Effector memory CD4-positive, alpha-beta T cell (primary cell): ENCODE results near the gene MAP3K19.
"Not testable (repeated sequence)": the region's sequence is repeated elsewhere in the genome, so short reads cannot be mapped to it uniquely, and the experiment has no call there.

ENCODE experiments used
- DNase-seq, 3 donors: peaks; one replicate each; pipeline ENCODE4 v3.0.0-alpha.2; 2020
- H3K27ac ChIP-seq: 2 replicates; pipeline ENCODE4 v1.7.0; 2013; ENCODE audit warnings: mild to moderate bottlenecking, low read length, moderate library complexity; ENCODE audit not compliant: insufficient read depth, poor library complexity, severe bottlenecking
- H3K27me3 ChIP-seq: replicated peaks from 2 replicates; pipeline ENCODE4 v1.7.0; 2013; ENCODE audit warnings: mild to moderate bottlenecking, low read length; ENCODE audit not compliant: insufficient read depth, control insufficient read depth, poor library complexity, severe bottlenecking
- H3K36me3 ChIP-seq: 2 replicates; pipeline ENCODE4 v1.7.0; 2013; ENCODE audit warnings: mild to moderate bottlenecking, low read length, moderate library complexity; ENCODE audit not compliant: control insufficient read depth, insufficient read depth
- H3K4me1 ChIP-seq: 2 replicates; pipeline ENCODE4 v1.7.0; 2013; ENCODE audit warnings: low read length, mild to moderate bottlenecking; ENCODE audit not compliant: control insufficient read depth, insufficient read depth, poor library complexity, severe bottlenecking
- H3K4me3 ChIP-seq: 2 replicates; pipeline ENCODE4 v1.7.0; 2013; ENCODE audit warnings: low read length, low read depth, mild to moderate bottlenecking; ENCODE audit not compliant: insufficient read depth, poor library complexity, severe bottlenecking
- H3K9me3 ChIP-seq: 2 replicates; pipeline ENCODE4 v1.7.0; 2013; ENCODE audit warnings: mild to moderate bottlenecking, low read length, moderate library complexity; ENCODE audit not compliant: control insufficient read depth

The MAP3K19 gene

GRCh38 chr2:134988994-134989605, 58.1 kb downstream of the MAP3K19 start:
- Histone ChIP-seq H3K36me3 (no peaks in the 10 kb centered on the region), H3K27ac (no peak overlapping the region), H3K4me1 (no peaks in the 10 kb centered on the region), H3K4me3 (no peak overlapping the region), H3K9me3 (no peaks in the 10 kb centered on the region), H3K27me3 (peaks cover 6% of the 10 kb centered on the region)
- DNase-seq: no peak

- Histone ChIP-seq H3K4me1 (no peaks in the 10 kb centered on the region), H3K4me3 (no peak overlapping the region), H3K36me3 (no peaks in the 10 kb centered on the region), H3K9me3 (no peaks in the 10 kb centered on the region), H3K27me3 (peaks cover 6% of the 10 kb centered on the region), H3K27ac (no peak overlapping the region)
- DNase-seq: no peak
Observed at GRCh38 chr2:134985061-134985460, 62.2 kb downstream of the MAP3K19 start.

DNA sequence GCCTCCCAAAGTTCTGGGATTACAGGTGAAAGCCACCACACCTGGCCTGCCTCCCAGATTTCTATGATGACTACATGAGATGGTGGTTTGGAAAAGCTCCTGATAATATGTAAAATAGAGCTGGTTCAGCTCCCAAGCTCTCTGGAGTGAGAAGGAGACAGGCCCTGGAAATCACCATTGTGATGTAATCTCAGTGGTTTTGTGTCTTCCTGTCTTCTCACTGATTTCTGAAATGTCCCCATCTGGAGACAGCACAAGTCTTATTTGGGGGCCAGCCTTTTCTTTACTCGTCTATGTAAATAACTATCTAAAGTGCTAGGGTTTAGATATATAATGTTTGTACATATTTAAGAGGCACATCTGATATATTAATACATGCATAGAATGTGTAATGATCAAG, 64.6 kb downstream of the MAP3K19 start:
- Histone ChIP-seq H3K36me3 (no peaks in the 10 kb centered on the region), H3K4me3 (no peak overlapping the region), H3K9me3 (no peaks in the 10 kb centered on the region), H3K27me3 (no peaks in the 10 kb centered on the region), H3K4me1 (no peaks in the 10 kb centered on the region), H3K27ac (no peak overlapping the region)
- DNase-seq: no peak

GRCh38 chr2:134980639-134981038, 66.6 kb downstream of the MAP3K19 start:
- H3K27ac ChIP-seq: no peak overlapping the region
- H3K4me3 ChIP-seq: no peak overlapping the region
- DNase-seq: no peak
- H3K9me3 ChIP-seq: no peaks in the 10 kb centered on the region
- H3K36me3 ChIP-seq: no peaks in the 10 kb centered on the region
- no peaks in the 10 kb centered on the region for H3K4me1 ChIP-seq
- no peaks in the 10 kb centered on the region for H3K27me3 ChIP-seq

DNA sequence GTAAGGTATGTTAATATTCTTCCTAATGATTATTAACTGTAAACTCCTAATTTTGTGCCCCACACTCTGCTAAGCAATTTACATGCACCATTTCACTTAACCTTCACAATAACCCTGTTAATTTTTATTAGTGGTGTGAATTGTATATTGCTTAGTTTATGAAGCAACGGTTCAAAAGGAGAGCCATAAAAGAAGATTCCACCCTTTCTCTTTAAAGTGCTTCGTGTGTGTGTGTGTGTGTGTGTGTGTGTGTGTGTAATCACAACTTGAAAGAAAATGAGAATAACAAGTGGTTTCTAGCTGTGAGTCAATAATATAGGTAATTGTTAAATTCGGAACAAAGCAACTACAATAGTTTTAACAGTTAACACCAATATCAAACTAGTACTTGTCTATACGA, 68.0 kb downstream of the MAP3K19 start:
- no peak for DNase-seq
- no peaks in the 10 kb centered on the region for H3K4me1 ChIP-seq
- no peaks in the 10 kb centered on the region for H3K27me3 ChIP-seq
- H3K27ac ChIP-seq: no peak overlapping the region
- H3K4me3 ChIP-seq: no peak overlapping the region
- H3K36me3 ChIP-seq: no peaks in the 10 kb centered on the region
- H3K9me3 ChIP-seq: no peaks in the 10 kb centered on the region

DNA sequence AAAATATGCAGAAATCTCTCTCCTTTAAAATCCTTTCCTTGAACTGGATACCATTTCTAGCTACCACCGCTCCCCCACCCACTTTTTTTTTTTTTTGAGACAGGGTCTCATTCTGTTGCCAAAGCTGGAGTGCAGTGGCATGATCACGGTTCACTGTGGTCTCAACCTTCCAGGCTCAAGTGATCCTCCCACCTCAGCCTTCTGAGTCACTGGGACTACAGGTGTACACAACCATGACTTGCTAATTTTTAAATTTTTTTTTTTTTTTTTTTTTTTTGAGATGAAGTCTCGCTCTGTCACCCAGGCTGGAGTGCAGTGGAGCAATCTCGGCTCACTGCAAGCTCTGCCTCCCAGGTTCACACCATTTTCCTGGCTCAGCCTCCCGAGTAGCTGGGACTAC, 70.1 kb downstream of the MAP3K19 start:
- H3K27me3 ChIP-seq, H3K4me3 ChIP-seq, H3K36me3 ChIP-seq, H3K9me3 ChIP-seq, H3K27ac ChIP-seq, DNase-seq, H3K4me1 ChIP-seq: not testable (repeated sequence)

DNA sequence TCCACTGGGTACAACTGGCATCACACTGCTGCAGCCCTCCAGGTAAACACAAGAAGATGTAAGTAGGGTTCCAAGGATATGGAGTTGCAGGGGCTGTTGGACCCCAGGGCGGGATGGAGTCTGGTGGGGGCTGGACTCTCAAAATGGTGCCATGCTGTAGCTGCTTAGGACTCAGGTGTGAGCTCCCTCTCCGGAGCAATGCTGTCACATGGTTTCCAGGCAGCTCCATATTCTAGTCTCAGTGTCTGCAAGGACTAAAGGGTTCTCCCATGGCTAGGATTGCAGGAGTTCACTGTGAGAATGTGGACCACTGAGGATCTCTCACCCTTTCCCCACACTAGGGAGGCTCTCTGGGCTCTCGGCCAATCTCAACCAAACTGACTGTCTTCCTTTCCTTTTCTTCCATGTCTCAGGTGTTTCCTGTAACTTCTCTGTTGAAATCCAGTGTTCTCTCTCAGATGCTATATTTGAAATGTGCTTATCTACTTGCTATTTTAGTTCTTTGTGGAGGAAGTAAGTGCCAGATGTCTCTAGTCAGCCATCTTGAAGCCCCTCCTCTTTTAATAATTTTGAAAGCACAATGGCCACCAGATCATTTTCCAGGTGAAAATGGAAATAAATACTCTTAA, 71.1 kb downstream of the MAP3K19 start:
- Histone ChIP-seq H3K4me1 (no peaks in the 10 kb centered on the region), H3K27ac (no peak overlapping the region), H3K4me3 (no peak overlapping the region), H3K9me3 (no peaks in the 10 kb centered on the region), H3K27me3 (no peaks in the 10 kb centered on the region), H3K36me3 (no peaks in the 10 kb centered on the region)
- DNase-seq: no peak

GRCh38 chr2:134975281-134976009, 71.8 kb downstream of the MAP3K19 start:
- H3K36me3 ChIP-seq: no peaks in the 10 kb centered on the region
- H3K9me3 ChIP-seq: no peaks in the 10 kb centered on the region
- no peak for DNase-seq
- H3K27ac ChIP-seq: no peak overlapping the region
- no peaks in the 10 kb centered on the region for H3K4me1 ChIP-seq
- H3K4me3 ChIP-seq: no peak overlapping the region
- no peaks in the 10 kb centered on the region for H3K27me3 ChIP-seq

DNA sequence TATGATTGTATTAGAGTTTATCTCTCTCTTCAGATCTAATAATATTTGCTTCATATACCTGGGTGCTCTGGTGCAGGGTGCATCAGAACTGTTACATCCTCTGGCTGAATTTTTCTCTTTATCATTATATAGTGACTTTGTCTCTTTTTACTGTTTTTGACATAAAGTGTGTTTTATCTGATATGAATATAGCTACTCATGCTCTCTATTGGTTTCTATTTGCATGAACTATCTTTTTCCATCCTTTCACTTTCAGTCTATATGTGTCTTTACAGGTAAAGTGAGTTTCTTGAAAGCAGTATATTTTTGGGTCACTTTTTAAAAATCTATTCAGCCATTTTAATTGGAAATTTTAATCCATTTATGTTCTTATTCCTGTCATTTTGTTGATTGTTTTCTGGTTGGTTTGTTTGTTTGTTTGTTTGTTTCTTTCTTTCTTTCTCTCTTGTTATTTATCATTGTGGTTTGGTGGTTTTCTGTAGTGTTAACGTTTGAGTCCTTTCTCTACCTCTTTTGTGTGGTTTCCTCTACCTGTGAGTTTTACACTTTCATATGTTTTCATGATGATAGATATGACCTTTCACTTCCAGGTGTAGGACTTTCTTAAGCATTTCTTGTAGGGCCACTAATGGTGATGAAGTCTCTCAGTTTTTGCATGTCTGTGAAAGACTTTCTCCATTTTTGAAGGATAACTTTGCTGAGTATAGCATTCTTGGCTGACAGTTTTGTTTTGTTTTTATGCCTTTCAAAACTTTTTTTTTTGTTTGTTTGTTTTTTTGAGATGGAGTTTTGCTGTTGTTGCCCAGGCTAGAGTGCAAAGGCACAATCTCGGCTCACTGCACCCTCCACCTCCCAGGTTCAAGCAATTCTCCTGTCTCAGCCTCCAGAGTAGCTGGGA, 73.8 kb downstream of the MAP3K19 start:
- Histone ChIP-seq H3K36me3 (no peaks in the 10 kb centered on the region), H3K4me3 (no peak overlapping the region), H3K27me3 (no peaks in the 10 kb centered on the region), H3K4me1 (no peaks in the 10 kb centered on the region), H3K27ac (no peak overlapping the region), H3K9me3 (no peaks in the 10 kb centered on the region)
- DNase-seq: no peak
